Muscle layer of duodenum (tissue), 2 donors: Measurements from ENCODE around the gene HACD2.
A peak's percentile ranks its signal among the peaks of the same experiment; 100 is the strongest.

ENCODE experiments used
- H3K27ac ChIP-seq: one replicate; pipeline ENCODE4 v1.7.0; 2013; ENCODE audit warnings: mild to moderate bottlenecking, low read length
- H3K27me3 ChIP-seq: one replicate; pipeline ENCODE4 v1.7.0; 2013; ENCODE audit warnings: low read depth, mild to moderate bottlenecking, control low read depth, low read length
- H3K36me3 ChIP-seq, 2 donors: one replicate each; pipeline ENCODE4 v1.7.0; 2013; ENCODE audit warnings: low read length in 2 of 2, control low read depth in 1 of 2, mild to moderate bottlenecking in 1 of 2; ENCODE audit not compliant: insufficient read depth in 2 of 2, control insufficient read depth in 1 of 2
- H3K4me1 ChIP-seq, 2 donors: one replicate each; pipeline ENCODE4 v1.7.0; 2013; ENCODE audit warnings: low read length in 2 of 2, mild to moderate bottlenecking in 2 of 2, control low read depth in 1 of 2, moderate library complexity in 1 of 2; ENCODE audit not compliant: insufficient read depth in 2 of 2, control insufficient read depth in 1 of 2
- H3K4me3 ChIP-seq, 2 donors: one replicate each; pipeline ENCODE4 v1.7.0; 2013; ENCODE audit warnings: low read length in 2 of 2, low read depth in 1 of 2, mild to moderate bottlenecking in 1 of 2
- H3K9me3 ChIP-seq, 2 donors: one replicate each; pipeline ENCODE4 v1.7.0; 2013; ENCODE audit warnings: low read length in 2 of 2, control low read depth in 1 of 2, mild to moderate bottlenecking in 1 of 2; ENCODE audit not compliant: control insufficient read depth in 1 of 2
- donor health status: healthy.

HACD2 gene

GRCh38 chr3:123453675-123454074 lies 131.2 kb downstream of the HACD2 start:
- Histone ChIP-seq H3K36me3 (no peaks in the 10 kb centered on the region), H3K4me3 (no peak overlapping the region), H3K9me3 (no peaks in the 10 kb centered on the region), H3K27ac (no peak overlapping the region), H3K27me3 (peaks cover 6% of the 10 kb centered on the region), H3K4me1 (peaks cover 6 to 10% of the 10 kb centered on the region in 2 donors)

- Histone ChIP-seq H3K4me3 (no peak overlapping the region), H3K9me3 (no peaks in the 10 kb centered on the region), H3K36me3 (no peaks in the 10 kb centered on the region), H3K27ac (no peak overlapping the region), H3K27me3 (peaks cover 6% of the 10 kb centered on the region), H3K4me1 (peaks cover 6 to 19% of the 10 kb centered on the region in 2 donors)
Measured at GRCh38 chr3:123451186-123451585, 133.7 kb downstream of the HACD2 start.

- no peaks in the 10 kb centered on the region for H3K36me3 ChIP-seq
- H3K27me3 ChIP-seq = peaks cover 6% of the 10 kb centered on the region
- H3K4me3 ChIP-seq = peak overlapping the region; percentile 39 to 80
- no peak overlapping the region for H3K27ac ChIP-seq
- peaks cover 6 to 19% of the 10 kb centered on the region in 2 donors for H3K4me1 ChIP-seq
- H3K9me3 ChIP-seq = no peaks in the 10 kb centered on the region
Measured at GRCh38 chr3:123449997-123450604, 134.8 kb downstream of the HACD2 start.

- Histone ChIP-seq H3K4me3 (peak overlapping the region; percentile 39 to 80), H3K27me3 (peaks cover 6% of the 10 kb centered on the region), H3K36me3 (no peaks in the 10 kb centered on the region), H3K9me3 (no peaks in the 10 kb centered on the region), H3K4me1 (peaks cover 6 to 25% of the 10 kb centered on the region in 2 donors), H3K27ac (no peak overlapping the region)
Measured at GRCh38 chr3:123449102-123449996, 135.5 kb downstream of the HACD2 start.

- Histone ChIP-seq H3K27ac (no peak within 1 kb of the TSS), H3K9me3 (no peaks in the 10 kb centered on the region), H3K27me3 (peaks cover 6% of the 10 kb centered on the region), H3K36me3 (no peaks in the 10 kb centered on the region), H3K4me3 (peak within 1 kb of the TSS; percentile 39 to 80), H3K4me1 (peaks cover 6 to 29% of the 10 kb centered on the region in 2 donors)
Measured at GRCh38 chr3:123448536-123449101, 136.2 kb downstream of the HACD2 start, which contains the start of gene ADCY5. Gene ADCY5 (minus strand): TSS chr3:123449090. CDS start chr3:123448545, 545 bp downstream.

- no peaks in the 10 kb centered on the region for H3K9me3 ChIP-seq
- peaks cover 6 to 36% of the 10 kb centered on the region in 2 donors for H3K4me1 ChIP-seq
- no peaks in the 10 kb centered on the region for H3K36me3 ChIP-seq
- H3K27ac ChIP-seq = no peak overlapping the region
- peak overlapping the region; percentile 61 to 80 for H3K4me3 ChIP-seq
- H3K27me3 ChIP-seq = peaks cover 6% of the 10 kb centered on the region
Measured at GRCh38 chr3:123447749-123448517, 136.9 kb downstream of the HACD2 start.

GRCh38 chr3:123447416-123447748 lies 137.5 kb downstream of the HACD2 start:
- Histone ChIP-seq H3K4me1 (peaks cover 6 to 36% of the 10 kb centered on the region in 2 donors), H3K36me3 (no peaks in the 10 kb centered on the region), H3K4me3 (peak overlapping the region; percentile 61 to 80), H3K9me3 (no peaks in the 10 kb centered on the region), H3K27me3 (peaks cover 6% of the 10 kb centered on the region), H3K27ac (peak overlapping the region; percentile 43)

- H3K4me1 ChIP-seq = peaks cover 6 to 36% of the 10 kb centered on the region in 2 donors
- no peaks in the 10 kb centered on the region for H3K36me3 ChIP-seq
- peaks cover 6% of the 10 kb centered on the region for H3K27me3 ChIP-seq
- peak overlapping the region; percentile 43 for H3K27ac ChIP-seq
- peak overlapping the region; percentile 61 to 80 for H3K4me3 ChIP-seq
- no peaks in the 10 kb centered on the region for H3K9me3 ChIP-seq
Measured at GRCh38 chr3:123446610-123447109, 138.2 kb downstream of the HACD2 start.

GRCh38 chr3:123446210-123446609 lies 138.6 kb downstream of the HACD2 start:
- peaks cover 6 to 36% of the 10 kb centered on the region in 2 donors for H3K4me1 ChIP-seq
- peak overlapping the region; percentile 43 for H3K27ac ChIP-seq
- no peaks in the 10 kb centered on the region for H3K36me3 ChIP-seq
- H3K27me3 ChIP-seq = peaks cover 6% of the 10 kb centered on the region
- peak overlapping the region; percentile 61 to 80 for H3K4me3 ChIP-seq
- H3K9me3 ChIP-seq = no peaks in the 10 kb centered on the region

- Histone ChIP-seq H3K4me1 (peaks cover 6 to 36% of the 10 kb centered on the region in 2 donors), H3K27ac (no peak overlapping the region), H3K4me3 (peak overlapping the region; percentile 61 to 80), H3K9me3 (no peaks in the 10 kb centered on the region), H3K36me3 (no peaks in the 10 kb centered on the region), H3K27me3 (peaks cover 4% of the 10 kb centered on the region)
Measured at GRCh38 chr3:123445702-123446101, 139.2 kb downstream of the HACD2 start.
